NOMO-1 treated with dmso at 0.1 percent for 144 hours (cell line): Measurements from ENCODE around the gene C6.

Source experiments
- DNase-seq: peaks from one replicate; lab custom pipeline; 2025; ENCODE audit not compliant: unreplicated experiment; lab: John Stamatoyannopoulos, UW

Gene C6

DNA sequence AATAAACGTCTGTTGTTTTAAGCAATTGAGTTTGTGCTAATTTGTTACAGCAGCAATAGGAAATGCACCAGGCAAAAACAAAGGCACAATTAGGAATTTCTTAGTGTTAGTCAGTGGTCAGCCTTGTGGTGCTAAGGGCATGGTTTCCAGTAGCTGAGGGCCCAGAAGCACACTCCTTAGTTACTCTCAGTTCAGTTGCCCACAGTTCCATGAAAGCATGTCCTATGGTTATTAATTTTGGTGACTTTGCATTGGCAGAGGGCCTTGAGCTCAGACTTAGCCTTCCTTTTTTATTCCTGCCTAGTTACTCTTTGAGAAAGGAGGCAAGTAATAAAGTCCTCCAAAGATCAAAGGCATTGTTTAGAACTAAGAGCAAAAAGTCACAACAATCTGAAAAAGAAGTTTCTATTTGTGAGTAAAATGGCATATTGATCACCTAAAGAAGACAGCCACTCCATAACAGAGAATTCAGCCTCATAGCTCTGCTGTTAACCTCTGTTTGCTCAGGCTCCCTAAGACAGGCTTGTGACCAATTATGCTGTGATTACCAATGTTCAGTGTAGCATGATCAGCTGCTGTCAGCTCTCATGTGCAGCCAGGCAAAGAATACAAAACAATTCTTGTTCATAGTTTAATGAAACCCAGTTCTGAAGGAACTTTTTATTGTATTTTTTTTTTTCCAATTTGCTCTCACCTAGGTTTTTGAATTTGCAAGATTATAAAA lies 85.2 kb downstream of the C6 start:
- DNase-seq, result no peak

GRCh38 chr5:41122459-41122858 lies 90.9 kb downstream of the C6 start:
- DNase-seq, result no peak

- no peak for DNase-seq
Observed at GRCh38 chr5:41120600-41120999, 92.7 kb downstream of the C6 start.

DNA sequence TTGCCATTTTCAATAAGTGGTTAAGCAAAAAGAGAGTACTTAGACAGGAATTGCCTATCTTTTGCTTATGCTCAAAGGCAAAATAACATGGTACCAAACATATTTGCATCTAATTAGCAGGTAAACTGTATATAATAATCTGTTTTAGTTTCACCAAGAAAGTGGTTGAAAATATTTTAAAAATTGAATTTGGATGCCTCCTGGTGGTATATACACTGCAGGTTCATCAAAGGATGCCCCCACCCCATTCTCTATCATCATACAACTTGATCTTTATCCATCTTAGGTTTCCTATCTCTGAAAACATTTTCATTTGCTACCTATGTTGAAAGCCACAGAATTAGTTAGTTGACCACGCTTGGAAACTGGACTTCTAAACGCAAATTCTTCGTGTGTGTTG lies 95.2 kb downstream of the C6 start:
- no peak for DNase-seq

- no peak for DNase-seq
Observed at GRCh38 chr5:41115281-41115680, 98.1 kb downstream of the C6 start.

DNA sequence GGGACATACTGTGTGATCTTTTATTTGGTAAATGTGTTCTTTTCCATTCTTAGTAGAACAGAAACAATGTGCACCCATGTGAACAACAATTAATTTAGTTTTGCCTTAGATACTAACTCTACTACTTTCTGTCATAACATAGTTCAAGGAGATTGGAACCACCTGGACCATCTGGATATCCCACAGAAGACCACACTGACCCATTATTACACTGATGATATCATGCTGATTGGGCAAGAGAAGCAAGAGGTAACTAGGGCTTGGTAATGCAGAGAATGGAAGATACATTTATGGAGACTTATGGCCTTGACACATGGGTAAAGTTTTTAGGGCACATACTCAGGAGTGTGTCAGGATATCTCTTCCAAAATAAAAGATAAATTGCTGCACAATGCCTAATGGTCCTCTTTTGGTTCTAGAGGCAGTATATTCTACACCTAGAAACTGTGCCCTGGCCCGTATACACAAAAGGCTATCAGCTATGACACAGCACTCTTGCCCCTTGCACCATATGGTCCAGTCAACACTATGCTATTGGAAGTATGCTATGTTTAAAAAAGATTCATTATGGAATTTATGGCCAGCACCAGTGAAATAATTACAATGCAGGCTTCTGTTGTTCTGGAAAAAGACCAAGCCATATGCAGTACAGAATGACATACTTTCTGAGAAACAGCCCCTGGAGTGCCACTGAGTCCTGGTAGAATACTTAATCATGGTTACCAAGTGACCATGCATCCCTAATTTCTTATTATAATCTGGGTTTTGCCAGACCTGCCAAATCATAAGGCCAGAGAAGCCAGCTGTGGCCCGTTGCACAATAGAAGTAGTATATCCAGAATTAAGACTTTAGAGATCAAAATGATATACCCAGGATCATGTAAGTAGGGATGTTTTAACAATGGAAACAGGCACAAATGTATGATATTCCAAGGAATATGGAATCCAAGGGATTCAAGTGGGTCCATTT lies 100.6 kb downstream of the C6 start:
- DNase-seq, result no peak

DNA sequence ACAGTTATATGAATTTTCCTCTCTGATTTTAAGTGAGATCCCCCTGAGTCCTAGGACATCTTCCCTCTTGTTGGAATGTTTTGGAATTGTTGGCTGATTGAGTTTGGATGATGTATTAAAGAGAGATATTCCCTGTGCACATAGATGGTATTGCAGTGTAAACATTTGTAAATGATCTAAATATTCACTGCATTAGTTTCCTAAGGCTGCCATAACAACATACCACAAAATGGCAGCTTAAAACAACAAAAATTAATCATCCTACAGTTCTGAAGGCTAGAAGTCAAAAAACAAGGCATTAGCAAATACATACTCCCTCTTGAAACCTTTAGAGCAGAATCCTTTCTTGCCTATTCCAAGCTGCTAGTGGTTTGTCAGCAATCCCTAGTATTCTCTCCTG lies 104.1 kb downstream of the C6 start:
- DNase-seq, result no peak

- DNase-seq, result no peak
Observed at GRCh38 chr5:41102341-41102740, 111.0 kb downstream of the C6 start.

DNA sequence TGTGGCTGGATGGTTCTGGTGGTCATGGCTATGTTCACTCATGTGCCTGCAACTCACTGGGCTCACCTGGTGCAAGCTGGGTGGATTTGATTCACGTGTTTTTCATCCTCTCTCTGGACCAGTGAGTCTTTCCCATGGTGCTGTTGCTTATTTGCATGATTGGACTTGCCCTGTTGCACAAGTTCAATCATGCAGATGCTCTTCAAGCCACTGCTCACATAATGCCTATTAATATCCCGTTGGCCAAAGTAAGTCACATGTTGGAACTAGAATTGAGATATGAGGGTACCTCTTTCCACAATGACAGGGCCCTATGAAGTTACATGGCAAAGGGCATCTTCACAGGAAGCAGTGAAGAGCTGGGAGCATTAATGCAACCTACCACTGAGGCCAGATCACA lies 115.7 kb downstream of the C6 start:
- no peak for DNase-seq

- DNase-seq, result no peak
Observed at GRCh38 chr5:41095324-41096101, 117.8 kb downstream of the C6 start.

DNA sequence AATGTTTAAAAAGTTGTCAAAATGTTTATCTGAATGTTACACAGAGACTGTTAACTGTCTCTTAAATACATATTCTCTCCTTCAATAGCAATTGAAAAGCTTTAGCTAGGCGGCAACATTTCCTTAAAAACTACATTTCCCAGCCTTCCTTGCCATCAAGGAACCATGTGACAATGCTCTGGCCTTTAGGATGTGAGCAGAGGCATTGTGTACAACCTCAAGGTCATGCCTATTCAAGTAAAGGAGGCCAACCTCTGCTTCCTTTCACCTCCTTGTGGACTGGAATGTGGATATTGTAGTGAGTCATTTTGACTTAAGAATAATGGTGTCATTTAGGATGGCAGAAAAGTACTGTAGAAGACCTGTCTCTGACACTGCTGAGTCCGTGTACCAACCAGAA lies 118.5 kb downstream of the C6 start:
- DNase-seq, result no peak

DNA sequence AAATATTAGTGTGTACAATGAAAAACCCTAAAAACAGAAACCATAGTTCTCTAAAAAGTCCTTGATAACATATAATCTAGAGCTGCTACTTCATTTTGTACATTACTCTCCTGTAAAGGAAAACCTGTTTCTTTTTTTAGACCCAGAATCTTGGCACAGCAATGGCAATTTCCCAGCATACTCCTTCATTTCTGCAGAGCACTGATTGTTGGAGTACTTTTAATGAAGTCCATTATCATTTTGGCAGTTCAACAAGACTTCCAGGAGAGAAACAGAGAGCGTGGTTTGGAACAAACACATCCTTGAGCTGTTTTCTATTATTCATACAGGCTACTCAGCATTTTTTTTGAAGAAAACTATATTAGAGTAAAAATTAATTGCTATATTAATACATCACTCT lies 119.5 kb downstream of the C6 start:
- no peak for DNase-seq
